Small intestine (tissue), 7 donors: Measurements from ENCODE around the gene ATP5PB. TPM values are rescaled to one million over a fixed set of nuclear protein-coding genes. Genes with fewer than 3 reads are reported as not detected.

Source experiments
- DNase-seq, 2 donors: peaks; one replicate each; pipeline versions ENCODE4 v3.0.0 to v3.0.0-alpha.2; 2013
- FAIRE-seq: peaks from 2 replicates; lab custom pipeline; 2012; peaks lifted over from hg19 to GRCh38; lab: Jason Lieb, UNC
- H3K27ac ChIP-seq, 3 donors: one replicate each; pipeline ENCODE4 v1.5.1; 2013; ENCODE audit warnings: low read length in 2 of 3, mild to moderate bottlenecking in 2 of 3, control low read depth in 1 of 3, inconsistent platforms in 1 of 3, low read depth in 1 of 3, moderate library complexity in 1 of 3
- H3K27me3 ChIP-seq, 3 donors: one replicate each; pipeline ENCODE4 v1.6.1; 2013; ENCODE audit warnings: low read length in 3 of 3, inconsistent platforms in 1 of 3; ENCODE audit not compliant: control insufficient read depth in 3 of 3, insufficient read depth in 3 of 3
- H3K36me3 ChIP-seq, 3 donors: one replicate each; pipeline ENCODE4 v1.6.1; 2013; ENCODE audit warnings: low read length in 3 of 3, inconsistent platforms in 1 of 3, low read depth in 1 of 3, mild to moderate bottlenecking in 1 of 3, moderate library complexity in 1 of 3; ENCODE audit not compliant: control insufficient read depth in 3 of 3, insufficient read depth in 2 of 3
- H3K4me1 ChIP-seq, 3 donors: one replicate each; pipeline ENCODE4 v1.6.1; 2013; ENCODE audit warnings: low read length in 2 of 3, inconsistent platforms in 1 of 3, low read depth in 1 of 3, mild to moderate bottlenecking in 1 of 3, moderate library complexity in 1 of 3; ENCODE audit not compliant: control insufficient read depth in 3 of 3, insufficient read depth in 2 of 3
- H3K4me3 ChIP-seq, 3 donors: one replicate each; pipeline ENCODE4 v1.5.1; 2013; ENCODE audit warnings: low read length in 3 of 3, control low read depth in 1 of 3, inconsistent platforms in 1 of 3, low read depth in 1 of 3, mild to moderate bottlenecking in 1 of 3, moderate library complexity in 1 of 3
- H3K9me3 ChIP-seq, 2 donors: one replicate each; pipeline ENCODE4 v1.6.1; 2013; ENCODE audit warnings: low read depth in 1 of 2, low read length in 1 of 2; ENCODE audit not compliant: control insufficient read depth in 2 of 2, insufficient read depth in 1 of 2
- WGBS, 3 donors: extraction: QIAGEN DNeasy Blood & Tissue Kit; methylation state at CpG; one replicate each; pipeline ENCODE4 v1.1.7; 2013; 5-methylcytosine and 5-hydroxymethylcytosine counted together
- polyA plus RNA-seq, 4 donors: library from polyadenylated mRNA; stranded (reverse) in 3 of 4; unstranded in 1 of 4; fragments of 200-250 nt in 3 of 4; fragments of 120-200 nt in 1 of 4; gene quantifications; one replicate each; pipeline versions ENCODE4 v1.2.1 to v1.2.3, GENCODE V29; 2013
- donor health status: healthy with polysubstance abuse.
- donor health status: control.
- donor health status: control.
- donor health status: Bipolar disorder and iron deficiency.
- donor health status: healthy.

ATP5PB gene
- polyA plus RNA-seq, 4 donors = 334 to 589 (median 509) TPM

DNA sequence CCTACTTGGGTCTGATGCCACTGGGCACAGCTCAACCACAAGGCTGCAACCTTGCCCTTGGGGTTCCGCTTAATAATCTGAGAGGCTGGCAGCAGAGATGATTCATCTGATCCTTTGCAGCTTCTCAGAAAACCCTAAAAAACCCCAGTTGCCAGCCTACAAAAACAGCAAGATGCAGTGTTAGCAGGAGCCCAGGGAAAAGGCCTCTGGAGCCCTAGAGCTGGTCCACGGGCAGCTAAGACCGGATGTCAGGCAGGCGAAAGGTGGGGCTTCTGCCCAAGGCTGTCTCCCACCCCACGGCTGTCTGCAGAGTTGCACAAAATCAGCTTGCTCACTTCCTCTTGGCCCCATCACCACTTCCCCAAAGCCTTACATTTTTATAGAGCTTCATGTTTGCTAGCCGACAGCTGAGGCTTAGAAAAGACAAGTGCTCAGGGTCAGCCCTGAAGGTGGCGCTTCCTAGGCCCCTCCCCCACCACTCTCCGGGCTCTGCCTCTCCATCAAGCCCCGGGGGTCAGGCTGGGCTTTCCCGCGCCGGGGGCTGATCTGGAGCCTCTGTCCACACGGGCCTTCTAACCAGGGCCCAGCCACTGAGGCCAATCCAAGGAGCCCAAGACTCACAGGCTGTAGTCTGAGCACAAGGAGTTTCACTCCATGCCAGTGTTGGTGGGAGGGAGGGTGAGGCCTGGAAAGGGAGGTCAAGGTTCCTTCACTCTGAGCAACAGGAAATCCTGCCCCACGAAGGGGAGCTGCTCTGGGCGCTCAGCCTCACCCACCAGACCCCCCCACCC lies 58.3 kb downstream of the ATP5PB start:
- H3K27ac ChIP-seq = peak overlapping the region; percentile 89 to 97 (median 91)
- 3 to 6% (median 5%) methylated on average over 15 of the region's 15 CpGs for WGBS, 3 donors
- no peaks in the 10 kb centered on the region for H3K9me3 ChIP-seq
- peak in 1 of 2 donors; percentile 87 for DNase-seq
- peak overlapping the region in 2 of 3 donors; percentile 20 to 40 for H3K4me3 ChIP-seq
- peaks cover 0 to 37% (median 6%) of the 10 kb centered on the region in 3 donors for H3K4me1 ChIP-seq
- no peaks in the 10 kb centered on the region for H3K27me3 ChIP-seq
- no peaks in the 10 kb centered on the region for H3K36me3 ChIP-seq
- FAIRE-seq = no peak

DNA sequence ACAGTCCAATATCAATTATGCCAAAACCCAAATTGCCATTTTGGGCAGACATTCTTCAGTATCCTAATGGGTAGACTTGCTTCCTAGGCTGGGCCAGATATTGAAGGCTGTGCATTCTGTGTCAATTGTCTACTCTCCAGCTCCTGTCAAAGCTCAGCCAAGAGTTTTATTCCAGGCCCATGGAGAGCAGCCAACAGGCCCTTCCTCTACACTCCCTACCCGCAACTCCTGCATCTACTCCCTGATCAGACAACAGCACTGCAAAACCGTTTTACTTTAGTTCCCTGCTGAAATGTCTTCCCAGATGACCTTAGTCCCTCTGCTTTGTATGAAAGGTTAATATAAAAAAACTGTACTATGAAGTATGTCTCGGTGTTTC lies 60.7 kb downstream of the ATP5PB start:
- FAIRE-seq (no peak), DNase-seq (no peak)
- H3K27me3 ChIP-seq = no peaks in the 10 kb centered on the region
- H3K36me3 ChIP-seq = no peaks in the 10 kb centered on the region
- no peaks in the 10 kb centered on the region for H3K9me3 ChIP-seq
- H3K27ac ChIP-seq = peak overlapping the region in 1 of 3 donors; percentile 6
- H3K4me3 ChIP-seq = no peak overlapping the region
- WGBS, 3 donors = 46 to 67% (median 51%) methylated on average over 3 of the region's 3 CpGs
- peaks cover 0 to 46% (median 6%) of the 10 kb centered on the region in 3 donors for H3K4me1 ChIP-seq

DNA sequence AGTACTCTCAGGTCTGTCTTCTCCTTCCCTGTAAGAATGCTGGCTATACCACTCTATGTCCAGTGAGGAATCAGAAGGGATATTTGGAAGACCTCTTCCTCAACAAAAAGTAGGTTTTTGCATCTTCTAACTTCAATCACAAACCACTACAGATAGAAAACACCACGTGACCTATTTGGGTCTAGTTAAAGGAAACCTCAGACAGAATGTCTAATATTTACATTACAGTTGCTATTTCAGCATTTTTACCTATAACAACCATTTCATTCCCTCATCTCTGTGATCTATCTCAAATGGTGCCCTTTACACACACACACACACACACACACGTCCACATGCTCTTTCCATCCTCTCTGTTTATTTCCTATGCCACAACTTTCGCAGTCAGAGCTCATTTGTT lies 62.1 kb downstream of the ATP5PB start:
- DNase-seq (no peak), FAIRE-seq (no peak)
- H3K4me1 ChIP-seq = peaks cover 0 to 54% (median 6%) of the 10 kb centered on the region in 3 donors
- 69 to 75% (median 71%) methylated on average over 3 of the region's 3 CpGs for WGBS, 3 donors
- no peaks in the 10 kb centered on the region for H3K9me3 ChIP-seq
- H3K27me3 ChIP-seq = peaks cover 0 to 7% (median 0%) of the 10 kb centered on the region in 3 donors
- no peak overlapping the region for H3K4me3 ChIP-seq
- H3K36me3 ChIP-seq = no peaks in the 10 kb centered on the region
- no peak overlapping the region for H3K27ac ChIP-seq

Other genes with a start within 250 kb of the ATP5PB start
- 10 to 100 TPM; 31.3 to 54.6 (median 40.5) TPM for gene DENND2D, start 248.8 kb upstream of the ATP5PB start, polyA plus RNA-seq
- gene CHI3L2, start 221.8 kb upstream of the ATP5PB start, polyA plus RNA-seq = 1 to 10 TPM; 1.1 to 4.7 (median 1.9) TPM
- gene CHIA, start 158.6 kb upstream of the ATP5PB start, polyA plus RNA-seq = under 1 TPM in 2 of 4 donors, not detected in 2; 0.15 to 0.54 TPM
- gene OVGP1, start 21.7 kb upstream of the ATP5PB start, polyA plus RNA-seq = 1 to 10 TPM; 1.6 to 2.8 (median 2.4) TPM
- gene WDR77, start 208 bp upstream of the ATP5PB start, polyA plus RNA-seq = 10 to 100 TPM; 11.0 to 30.1 (median 21.7) TPM
- 10 to 100 TPM in 3 of 4 donors, 1 to 10 TPM in 1; 2.4 to 27.2 (median 12.2) TPM for gene C1orf162, start 24.5 kb downstream of the ATP5PB start, polyA plus RNA-seq
- 1 to 10 TPM; 2.5 to 4.6 (median 4.1) TPM for gene ADORA3, start 54.2 kb downstream of the ATP5PB start, polyA plus RNA-seq
- 1 to 10 TPM in 3 of 4 donors, under 1 TPM in 1; 0.72 to 6.2 (median 2.4) TPM for gene TMIGD3, start 54.2 kb downstream of the ATP5PB start, polyA plus RNA-seq
- 100 to 1,000 TPM in 1 of 4 donors, 10 to 100 TPM in 3; 75.4 to 150 (median 92.7) TPM for gene RAP1A, start 170.3 kb downstream of the ATP5PB start, polyA plus RNA-seq